HEK293 (cell line): ENCODE measurements around the gene OR10X1.

Source experiments
- TCF7L2 ChIP-seq: IDR thresholded peaks from 2 replicates; pipeline ENCODE4 v1.6.1; 2011; ENCODE audit warnings: low read depth, mild to moderate bottlenecking, inconsistent platforms, low read length, moderate library complexity, borderline replicate concordance
- ZNF155 ChIP-seq: fragments of 450-650 bp; formaldehyde crosslinking; IDR thresholded peaks from 2 replicates; pipeline ENCODE4 v1.5.1; 2016; ENCODE audit warnings: missing biosample characterization, missing genetic modification characterization
- TF ChIP-seq, protein P1 (sequence below): fragments of 450-650 bp; formaldehyde crosslinking; IDR thresholded peaks from 2 replicates; pipeline ENCODE4 v1.5.1; 2016; ENCODE audit warnings: missing biosample characterization, missing genetic modification characterization
- TF ChIP-seq, protein P2 (sequence below): fragments of 450-650 bp; formaldehyde crosslinking; IDR thresholded peaks from 2 replicates; pipeline ENCODE4 v1.5.1; 2016; ENCODE audit warnings: missing biosample characterization, missing genetic modification characterization

DNA sequence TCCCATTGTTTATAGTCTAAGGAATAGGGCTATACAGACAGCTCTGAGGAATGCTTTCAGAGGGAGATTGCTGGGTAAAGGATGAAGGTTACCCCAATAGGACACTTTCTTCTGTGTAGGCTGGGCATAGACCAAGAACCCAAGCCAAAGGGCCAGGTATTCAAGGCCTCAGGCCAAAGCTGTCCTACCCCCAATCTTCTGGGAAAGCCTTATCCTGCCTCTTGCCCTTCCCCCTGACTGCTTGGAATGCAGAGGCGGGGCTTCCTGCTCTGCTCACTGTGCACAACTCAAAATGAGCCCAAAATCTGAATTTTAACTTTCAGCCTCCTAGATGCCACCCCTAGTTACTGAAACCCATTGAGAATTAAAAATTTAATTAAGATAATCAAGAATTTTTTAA is 27.6 kb upstream of the OR10X1 start:
- no peak for TF ChIP-seq ZNF155
- TF ChIP-seq, protein P1, sequence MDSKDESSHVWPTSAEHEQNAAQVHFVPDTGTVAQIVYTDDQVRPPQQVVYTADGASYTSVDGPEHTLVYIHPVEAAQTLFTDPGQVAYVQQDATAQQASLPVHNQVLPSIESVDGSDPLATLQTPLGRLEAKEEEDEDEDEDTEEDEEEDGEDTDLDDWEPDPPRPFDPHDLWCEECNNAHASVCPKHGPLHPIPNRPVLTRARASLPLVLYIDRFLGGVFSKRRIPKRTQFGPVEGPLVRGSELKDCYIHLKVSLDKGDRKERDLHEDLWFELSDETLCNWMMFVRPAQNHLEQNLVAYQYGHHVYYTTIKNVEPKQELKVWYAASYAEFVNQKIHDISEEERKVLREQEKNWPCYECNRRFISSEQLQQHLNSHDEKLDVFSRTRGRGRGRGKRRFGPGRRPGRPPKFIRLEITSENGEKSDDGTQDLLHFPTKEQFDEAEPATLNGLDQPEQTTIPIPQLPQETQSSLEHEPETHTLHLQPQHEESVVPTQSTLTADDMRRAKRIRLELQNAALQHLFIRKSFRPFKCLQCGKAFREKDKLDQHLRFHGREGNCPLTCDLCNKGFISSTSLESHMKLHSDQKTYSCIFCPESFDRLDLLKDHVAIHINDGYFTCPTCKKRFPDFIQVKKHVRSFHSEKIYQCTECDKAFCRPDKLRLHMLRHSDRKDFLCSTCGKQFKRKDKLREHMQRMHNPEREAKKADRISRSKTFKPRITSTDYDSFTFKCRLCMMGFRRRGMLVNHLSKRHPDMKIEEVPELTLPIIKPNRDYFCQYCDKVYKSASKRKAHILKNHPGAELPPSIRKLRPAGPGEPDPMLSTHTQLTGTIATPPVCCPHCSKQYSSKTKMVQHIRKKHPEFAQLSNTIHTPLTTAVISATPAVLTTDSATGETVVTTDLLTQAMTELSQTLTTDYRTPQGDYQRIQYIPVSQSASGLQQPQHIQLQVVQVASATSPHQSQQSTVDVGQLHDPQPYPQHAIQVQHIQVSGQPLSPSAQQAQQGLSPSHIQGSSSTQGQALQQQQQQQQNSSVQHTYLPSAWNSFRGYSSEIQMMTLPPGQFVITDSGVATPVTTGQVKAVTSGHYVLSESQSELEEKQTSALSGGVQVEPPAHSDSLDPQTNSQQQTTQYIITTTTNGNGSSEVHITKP (tag by site-specific recombination) = no peak
- TF ChIP-seq, protein P2, sequence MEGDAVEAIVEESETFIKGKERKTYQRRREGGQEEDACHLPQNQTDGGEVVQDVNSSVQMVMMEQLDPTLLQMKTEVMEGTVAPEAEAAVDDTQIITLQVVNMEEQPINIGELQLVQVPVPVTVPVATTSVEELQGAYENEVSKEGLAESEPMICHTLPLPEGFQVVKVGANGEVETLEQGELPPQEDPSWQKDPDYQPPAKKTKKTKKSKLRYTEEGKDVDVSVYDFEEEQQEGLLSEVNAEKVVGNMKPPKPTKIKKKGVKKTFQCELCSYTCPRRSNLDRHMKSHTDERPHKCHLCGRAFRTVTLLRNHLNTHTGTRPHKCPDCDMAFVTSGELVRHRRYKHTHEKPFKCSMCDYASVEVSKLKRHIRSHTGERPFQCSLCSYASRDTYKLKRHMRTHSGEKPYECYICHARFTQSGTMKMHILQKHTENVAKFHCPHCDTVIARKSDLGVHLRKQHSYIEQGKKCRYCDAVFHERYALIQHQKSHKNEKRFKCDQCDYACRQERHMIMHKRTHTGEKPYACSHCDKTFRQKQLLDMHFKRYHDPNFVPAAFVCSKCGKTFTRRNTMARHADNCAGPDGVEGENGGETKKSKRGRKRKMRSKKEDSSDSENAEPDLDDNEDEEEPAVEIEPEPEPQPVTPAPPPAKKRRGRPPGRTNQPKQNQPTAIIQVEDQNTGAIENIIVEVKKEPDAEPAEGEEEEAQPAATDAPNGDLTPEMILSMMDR (tag by site-specific recombination) = no peak
- no peak for TF ChIP-seq TCF7L2
